ENCODE results near the gene ZNF19. TPM values are rescaled to one million over a fixed set of nuclear protein-coding genes. Genes with fewer than 3 reads are reported as not detected.

Gene ZNF19
- total and polyA plus RNA-seq, 10 donors: 1.9 to 9.5 (median 6.3) TPM

DNA sequence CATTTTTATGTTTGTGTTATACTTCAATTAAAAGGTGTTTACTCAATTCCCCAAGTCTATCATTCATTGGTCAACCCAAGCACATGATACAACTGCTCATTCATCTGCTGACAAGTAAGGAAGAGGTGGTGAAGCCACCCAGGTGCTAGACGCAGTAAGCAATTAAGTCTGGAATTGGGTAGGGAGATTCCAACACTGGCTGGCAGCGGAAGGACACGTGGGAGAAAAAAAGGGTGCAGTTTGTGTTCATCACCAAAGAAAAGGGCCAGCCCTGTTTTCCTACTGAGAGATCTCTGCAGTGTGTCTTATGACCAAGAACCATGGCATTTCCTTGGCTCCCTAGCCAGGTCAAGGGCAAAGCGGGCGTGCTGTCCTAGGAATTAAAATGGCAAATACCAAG, 15.2 kb downstream of the ZNF19 start:
- Histone ChIP-seq H3K4me1 (no peaks in the 10 kb centered on the region), H3K36me3 (peaks cover 3 to 89% (median 39%) of the 10 kb centered on the region in 6 donors), H3K9me3 (no peaks in the 10 kb centered on the region), H3K27ac (no peak overlapping the region), H3K4me3 (no peak overlapping the region), H3K27me3 (replicated peaks in 1 of 7) (no peaks in the 10 kb centered on the region)
- no peak for DNase-seq
- intact Hi-C loops (cut with DNase I; ENCODE audit: low total_unique reads): no loop called here
- WGBS, 5 donors: 91 to 96% (median 93%) methylated on average over 5 of the region's 5 CpGs
- TF ChIP-seq POLR2A (IDR thresholded peaks at IDR 0.05): no peak
- TF ChIP-seq POLR2AphosphoS5 (IDR thresholded peaks at IDR 0.05): no peak
- TF ChIP-seq, protein P1, sequence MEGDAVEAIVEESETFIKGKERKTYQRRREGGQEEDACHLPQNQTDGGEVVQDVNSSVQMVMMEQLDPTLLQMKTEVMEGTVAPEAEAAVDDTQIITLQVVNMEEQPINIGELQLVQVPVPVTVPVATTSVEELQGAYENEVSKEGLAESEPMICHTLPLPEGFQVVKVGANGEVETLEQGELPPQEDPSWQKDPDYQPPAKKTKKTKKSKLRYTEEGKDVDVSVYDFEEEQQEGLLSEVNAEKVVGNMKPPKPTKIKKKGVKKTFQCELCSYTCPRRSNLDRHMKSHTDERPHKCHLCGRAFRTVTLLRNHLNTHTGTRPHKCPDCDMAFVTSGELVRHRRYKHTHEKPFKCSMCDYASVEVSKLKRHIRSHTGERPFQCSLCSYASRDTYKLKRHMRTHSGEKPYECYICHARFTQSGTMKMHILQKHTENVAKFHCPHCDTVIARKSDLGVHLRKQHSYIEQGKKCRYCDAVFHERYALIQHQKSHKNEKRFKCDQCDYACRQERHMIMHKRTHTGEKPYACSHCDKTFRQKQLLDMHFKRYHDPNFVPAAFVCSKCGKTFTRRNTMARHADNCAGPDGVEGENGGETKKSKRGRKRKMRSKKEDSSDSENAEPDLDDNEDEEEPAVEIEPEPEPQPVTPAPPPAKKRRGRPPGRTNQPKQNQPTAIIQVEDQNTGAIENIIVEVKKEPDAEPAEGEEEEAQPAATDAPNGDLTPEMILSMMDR (IDR thresholded peaks at IDR 0.05 in 8 of 11, conservative IDR thresholded peaks at IDR 0.05 in 3 of 11): no peak

DNA sequence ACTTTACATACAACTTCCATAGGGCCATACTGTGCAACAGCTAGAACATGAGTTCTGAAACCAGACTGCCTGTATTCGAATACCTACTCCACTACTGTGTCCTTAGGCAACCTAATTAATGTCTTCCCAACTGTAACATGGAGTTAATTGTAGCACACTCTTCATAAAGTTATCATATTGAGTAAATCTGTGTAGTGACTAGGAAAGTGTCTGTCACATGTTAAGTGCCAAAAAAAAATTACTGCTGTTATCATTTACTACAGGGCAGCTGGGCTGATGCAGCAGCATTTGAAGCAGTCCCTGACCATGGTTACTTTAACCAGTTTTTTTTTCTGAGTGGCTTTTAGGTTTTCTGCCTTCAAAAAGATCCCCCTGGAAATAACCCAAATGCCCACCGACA, 16.2 kb downstream of the ZNF19 start:
- TF ChIP-seq POLR2AphosphoS5 (IDR thresholded peaks at IDR 0.05) (no peak), POLR2A (IDR thresholded peaks at IDR 0.05) (no peak)
- TF ChIP-seq, protein P1 (IDR thresholded peaks at IDR 0.05 in 8 of 11, conservative IDR thresholded peaks at IDR 0.05 in 3 of 11): no peak
- no peak for DNase-seq
- Histone ChIP-seq H3K4me3 (no peak overlapping the region), H3K9me3 (no peaks in the 10 kb centered on the region), H3K27me3 (replicated peaks in 1 of 7) (no peaks in the 10 kb centered on the region), H3K36me3 (peaks cover 3 to 79% (median 35%) of the 10 kb centered on the region in 6 donors), H3K4me1 (no peaks in the 10 kb centered on the region), H3K27ac (no peak overlapping the region)
- intact Hi-C loops (cut with DNase I; ENCODE audit: low total_unique reads): no loop called here
- WGBS, 5 donors: 89 to 95% (median 93%) methylated on average over 2 of the region's 2 CpGs

DNA sequence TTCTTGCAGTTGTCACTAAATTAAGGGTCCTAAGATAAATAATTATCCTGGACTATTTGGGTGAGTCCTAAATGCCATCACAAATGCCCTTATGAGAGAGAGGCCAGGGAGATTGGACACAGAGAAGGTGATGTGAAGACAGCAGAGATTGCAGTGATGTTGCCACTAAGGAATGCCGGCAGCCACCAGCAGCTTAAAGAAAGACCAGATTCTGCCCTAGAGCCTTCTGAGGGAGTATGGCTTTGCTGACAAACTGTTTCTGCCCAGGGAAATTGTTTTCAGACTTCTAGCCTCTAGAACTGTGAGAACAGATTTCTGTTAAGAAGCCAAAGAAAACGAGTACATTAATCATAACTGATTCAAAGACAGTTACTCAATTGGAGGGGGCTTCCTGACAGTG, 17.1 kb downstream of the ZNF19 start:
- WGBS, 5 donors: 75 to 88% (median 78%) methylated on average over 2 of the region's 2 CpGs
- DNase-seq: no peak
- Histone ChIP-seq H3K36me3 (peaks cover 3 to 70% (median 27%) of the 10 kb centered on the region in 6 donors), H3K9me3 (no peaks in the 10 kb centered on the region), H3K4me3 (no peak overlapping the region), H3K27ac (no peak overlapping the region), H3K27me3 (replicated peaks in 1 of 7) (no peaks in the 10 kb centered on the region), H3K4me1 (no peaks in the 10 kb centered on the region)
- intact Hi-C loops (cut with DNase I; ENCODE audit: low total_unique reads): no loop called here
- TF ChIP-seq, protein P1 (IDR thresholded peaks at IDR 0.05 in 8 of 11, conservative IDR thresholded peaks at IDR 0.05 in 3 of 11): no peak
- TF ChIP-seq POLR2AphosphoS5 (IDR thresholded peaks at IDR 0.05) (no peak), POLR2A (IDR thresholded peaks at IDR 0.05) (no peak)

DNA sequence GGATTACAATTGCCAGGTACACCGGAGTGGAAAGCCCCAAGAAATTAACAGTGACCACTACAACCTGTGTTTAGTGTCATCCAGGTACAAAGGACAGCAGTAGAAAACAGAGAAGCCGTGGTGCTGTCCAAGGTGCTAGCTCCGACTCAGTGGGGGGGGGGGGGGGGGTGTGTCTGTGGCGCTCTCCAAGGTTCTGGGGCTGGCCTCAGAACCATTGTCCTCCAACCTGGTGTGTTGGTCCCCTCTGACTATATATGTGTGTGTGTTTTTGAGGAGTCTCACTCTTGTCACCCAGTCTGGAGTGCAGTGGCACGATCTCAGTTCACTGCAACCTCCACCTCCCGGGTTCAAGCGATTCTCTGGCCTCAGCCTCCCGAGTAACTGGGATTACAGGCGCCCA, 21.3 kb downstream of the ZNF19 start:
- Histone ChIP-seq H3K27ac (no peak overlapping the region), H3K27me3 (replicated peaks in 1 of 7) (no peaks in the 10 kb centered on the region), H3K36me3 (peaks cover 0 to 32% (median 3%) of the 10 kb centered on the region in 6 donors), H3K9me3 (no peaks in the 10 kb centered on the region), H3K4me3 (no peak overlapping the region), H3K4me1 (peaks cover 0 to 3% (median under 1%) of the 10 kb centered on the region in 6 donors)
- intact Hi-C loops (cut with DNase I; ENCODE audit: low total_unique reads): no loop called here
- 28 to 51% (median 38%) methylated on average over 9 of the region's 9 CpGs for WGBS, 5 donors
- DNase-seq: no peak
- no peak for TF ChIP-seq POLR2A (IDR thresholded peaks at IDR 0.05)
- TF ChIP-seq POLR2AphosphoS5 (IDR thresholded peaks at IDR 0.05): no peak
- TF ChIP-seq, protein P1 (IDR thresholded peaks at IDR 0.05 in 8 of 11, conservative IDR thresholded peaks at IDR 0.05 in 3 of 11): no peak

Data from spleen (tissue), 11 donors.